ENCODE data around the gene CFAP251.

DNA sequence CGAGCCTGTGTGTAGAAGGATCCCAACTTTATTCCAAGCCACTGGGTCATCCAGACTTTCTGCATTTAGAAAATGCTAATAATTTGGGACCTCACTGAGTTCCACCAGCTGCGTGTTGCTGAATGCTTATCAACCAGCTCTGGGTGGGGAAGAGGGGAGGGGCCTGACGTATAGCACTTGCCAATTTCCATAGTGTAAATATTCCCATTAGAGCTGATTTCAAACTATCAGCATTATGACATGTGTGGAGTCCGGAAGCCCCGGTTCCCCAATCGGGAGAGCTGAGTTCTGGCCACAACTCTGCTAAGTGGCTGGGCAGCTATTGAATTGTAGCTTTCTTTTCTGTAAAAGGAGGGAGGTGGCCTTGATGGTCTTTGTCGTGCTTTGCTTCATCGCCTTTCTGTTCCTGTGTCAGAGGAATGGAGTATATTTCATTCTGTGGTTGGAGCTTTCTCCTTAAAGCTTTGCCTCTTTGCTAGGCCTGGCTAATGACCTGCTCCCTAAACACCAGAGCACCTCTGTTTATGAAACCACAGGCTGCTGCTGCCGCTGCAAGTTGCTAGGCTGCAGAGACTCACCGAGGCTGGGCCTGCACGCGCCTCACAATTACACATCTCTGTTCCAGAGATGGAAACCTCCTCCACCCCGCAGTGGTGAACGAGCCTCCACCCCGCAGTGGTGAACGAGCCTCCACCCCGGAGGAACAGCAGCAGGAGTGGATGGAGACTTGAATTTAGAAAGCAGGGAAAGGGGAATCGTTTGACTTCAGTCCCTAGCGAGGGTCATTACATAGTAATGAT lies 95.6 kb downstream of the CFAP251 start:
- TF ChIP-seq CBX3 (IDR thresholded peaks at IDR 0.05; ENCODE audit: low read depth) (no peak), SP1 (IDR thresholded peaks at IDR 0.05; ENCODE audit: low read depth) (no peak), ZNF274 (IDR thresholded peaks at IDR 0.05; ENCODE audit: low read depth, low read length) (no peak)
- TF ChIP-seq, protein P1, sequence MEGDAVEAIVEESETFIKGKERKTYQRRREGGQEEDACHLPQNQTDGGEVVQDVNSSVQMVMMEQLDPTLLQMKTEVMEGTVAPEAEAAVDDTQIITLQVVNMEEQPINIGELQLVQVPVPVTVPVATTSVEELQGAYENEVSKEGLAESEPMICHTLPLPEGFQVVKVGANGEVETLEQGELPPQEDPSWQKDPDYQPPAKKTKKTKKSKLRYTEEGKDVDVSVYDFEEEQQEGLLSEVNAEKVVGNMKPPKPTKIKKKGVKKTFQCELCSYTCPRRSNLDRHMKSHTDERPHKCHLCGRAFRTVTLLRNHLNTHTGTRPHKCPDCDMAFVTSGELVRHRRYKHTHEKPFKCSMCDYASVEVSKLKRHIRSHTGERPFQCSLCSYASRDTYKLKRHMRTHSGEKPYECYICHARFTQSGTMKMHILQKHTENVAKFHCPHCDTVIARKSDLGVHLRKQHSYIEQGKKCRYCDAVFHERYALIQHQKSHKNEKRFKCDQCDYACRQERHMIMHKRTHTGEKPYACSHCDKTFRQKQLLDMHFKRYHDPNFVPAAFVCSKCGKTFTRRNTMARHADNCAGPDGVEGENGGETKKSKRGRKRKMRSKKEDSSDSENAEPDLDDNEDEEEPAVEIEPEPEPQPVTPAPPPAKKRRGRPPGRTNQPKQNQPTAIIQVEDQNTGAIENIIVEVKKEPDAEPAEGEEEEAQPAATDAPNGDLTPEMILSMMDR (IDR thresholded peaks at IDR 0.05 in 2 of 3, conservative IDR thresholded peaks at IDR 0.05 in 1 of 3; ENCODE audit: borderline replicate concordance in 1 of 3, insufficient read depth in 1 of 3, low read depth in 2 of 3, low read length in 2 of 3) = no peak

All from HCT116 (cell line).